GM19463 (cell line): ENCODE measurements around the gene SLC66A2.
"Not testable (repeated sequence)": the region's sequence is repeated elsewhere in the genome, so short reads cannot be mapped to it uniquely, and the experiment has no call there.

ENCODE experiments used
- ATAC-seq: cut with Tn5 transposase; IDR thresholded peaks from one replicate; pipeline ENCODE4 v1.9.1; 2021; ENCODE audit warnings: mild to moderate bottlenecking, moderate library complexity; ENCODE audit not compliant: unreplicated experiment

The SLC66A2 gene

DNA sequence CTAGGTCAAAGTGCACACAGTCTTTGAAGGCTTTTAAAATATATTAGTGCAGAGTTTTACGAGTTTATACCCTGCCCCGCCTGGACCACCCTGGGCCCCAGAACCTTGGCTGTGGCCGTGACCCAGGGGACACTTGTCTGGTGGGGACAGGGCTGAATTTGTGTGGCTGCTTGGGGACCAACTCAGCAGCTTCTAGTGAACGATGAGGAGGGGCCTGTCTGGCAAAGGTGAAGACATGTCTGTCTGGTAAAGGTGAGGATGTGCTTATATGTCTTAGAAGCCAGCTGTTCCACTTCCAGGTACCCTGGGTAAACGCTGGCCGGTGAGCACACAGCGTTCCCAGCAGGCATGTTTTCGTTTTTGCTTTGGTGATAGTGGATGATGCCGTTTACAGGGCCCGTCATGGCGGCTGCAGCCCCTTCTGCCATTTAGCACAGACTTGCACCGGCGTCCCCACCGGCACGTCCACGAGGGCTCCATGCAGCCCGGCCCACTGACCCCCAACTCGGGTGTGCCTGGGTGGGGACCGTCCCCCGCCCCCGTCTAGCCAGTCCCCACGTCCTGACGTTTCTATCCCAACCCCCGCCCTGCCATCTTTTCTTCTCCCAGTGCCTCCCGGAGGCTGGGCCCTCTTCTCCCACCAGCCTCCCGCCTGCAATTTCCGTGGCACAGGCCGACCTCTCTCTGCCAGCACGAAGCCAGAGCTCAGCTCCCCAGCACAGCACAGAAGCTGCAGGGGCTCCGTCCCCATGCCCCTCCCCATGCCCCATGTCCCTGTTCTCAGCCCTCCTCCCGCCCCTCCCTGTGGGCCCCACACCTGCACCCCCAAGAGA, 67.8 kb downstream of the SLC66A2 start:
- ATAC-seq: no peak

DNA sequence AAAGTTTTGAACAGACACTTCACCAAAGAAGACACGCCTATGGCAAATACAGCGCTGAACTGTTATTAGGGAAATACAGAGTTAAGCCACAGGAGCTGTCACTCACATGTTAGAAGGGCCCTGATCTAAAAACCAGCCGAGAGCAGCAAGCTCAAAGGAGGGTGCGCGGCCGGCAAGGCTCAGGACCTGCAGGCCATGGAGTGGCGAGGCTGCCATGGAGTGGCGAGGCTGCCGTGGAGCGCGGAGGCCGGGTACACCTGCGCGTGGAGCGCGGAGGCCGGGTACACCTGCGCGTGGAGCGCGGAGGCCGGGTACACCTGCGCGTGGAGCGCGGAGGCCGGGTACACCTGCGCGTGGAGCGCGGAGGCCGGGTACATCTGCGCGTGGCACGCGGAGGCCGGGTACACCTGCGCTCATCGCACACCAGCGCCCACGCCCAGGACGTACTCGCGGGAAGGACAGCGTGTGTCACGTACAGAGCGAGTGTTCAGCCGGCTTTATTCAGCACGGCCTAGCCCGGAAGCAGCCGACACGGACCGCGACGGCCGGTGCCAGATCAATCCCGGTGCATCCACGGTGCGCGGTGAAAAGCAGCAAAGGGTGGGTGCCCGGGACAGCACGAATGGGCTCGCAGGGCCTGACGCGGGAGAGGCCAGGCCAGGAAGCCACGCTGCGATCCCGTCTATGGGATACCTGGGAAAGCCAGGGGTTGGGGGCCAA, 68.8 kb downstream of the SLC66A2 start:
- no peak for ATAC-seq

DNA sequence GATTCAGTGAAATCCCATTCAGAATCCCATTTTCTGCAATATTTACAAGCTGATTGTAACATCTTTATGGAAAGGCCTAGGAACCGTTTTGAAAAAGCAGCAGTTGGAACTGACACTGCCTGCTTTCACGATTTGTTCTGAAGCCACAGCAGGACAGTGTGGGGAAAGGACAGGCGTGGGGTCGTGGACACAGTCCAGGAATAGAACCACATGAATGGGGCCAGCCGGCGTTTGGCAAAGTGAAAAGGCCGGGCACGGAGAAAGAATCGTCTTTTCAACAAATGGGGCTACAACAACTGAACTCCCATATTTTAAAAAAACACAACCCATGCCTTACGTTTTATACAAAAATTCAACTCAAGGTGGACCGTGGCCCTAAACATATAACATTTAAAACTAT, 69.8 kb downstream of the SLC66A2 start:
- ATAC-seq: no peak

DNA sequence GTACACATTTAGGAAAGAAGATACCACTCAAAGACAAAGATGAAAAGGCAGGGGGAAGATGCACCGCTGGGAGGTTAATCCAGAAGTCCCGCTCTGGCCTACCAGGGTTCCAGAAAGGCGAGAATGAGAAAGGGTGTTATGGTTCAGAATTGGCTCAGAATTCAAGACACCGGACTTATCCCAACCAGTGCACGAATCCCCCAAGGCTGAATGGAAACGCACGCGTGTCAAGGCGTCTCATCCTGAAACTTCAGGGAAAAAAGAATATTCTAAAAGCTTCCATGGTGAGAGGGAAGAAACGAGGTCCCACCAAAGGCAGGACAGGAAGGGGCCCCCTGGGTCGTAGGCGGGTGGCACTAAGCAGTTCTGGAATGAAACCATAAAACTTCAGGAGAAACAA, 71.9 kb downstream of the SLC66A2 start:
- no peak for ATAC-seq

DNA sequence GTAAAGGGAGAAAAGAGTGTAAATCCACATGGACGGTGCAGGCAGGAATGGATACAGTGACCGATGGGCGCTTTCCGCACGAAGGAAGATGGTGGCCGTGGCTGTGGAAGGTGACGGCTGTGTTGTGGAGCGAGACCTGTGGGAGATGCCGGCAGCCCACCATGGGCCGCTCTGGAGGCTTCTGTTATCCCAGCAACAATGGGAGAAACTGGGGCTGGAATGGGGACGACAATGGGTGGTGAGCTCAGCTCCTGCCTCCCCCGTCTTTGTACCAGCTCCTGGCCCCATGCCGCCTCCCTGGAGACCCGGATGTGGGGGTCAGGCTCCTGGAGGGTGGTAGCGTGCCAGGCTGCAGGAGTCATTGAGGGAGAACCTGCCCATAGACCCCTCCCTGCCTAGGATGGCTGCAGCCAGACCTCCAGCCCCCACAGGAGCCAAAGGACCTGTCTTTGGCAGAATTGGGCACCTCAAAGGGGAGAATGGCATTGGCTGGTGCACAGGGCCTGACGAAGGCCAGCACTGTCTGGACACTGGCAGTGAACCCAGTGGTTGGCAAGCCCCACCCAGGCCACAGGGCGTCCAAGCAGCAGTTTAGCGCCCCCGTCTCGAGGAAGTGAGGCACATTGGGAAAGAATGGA, 72.6 kb downstream of the SLC66A2 start:
- no peak for ATAC-seq

DNA sequence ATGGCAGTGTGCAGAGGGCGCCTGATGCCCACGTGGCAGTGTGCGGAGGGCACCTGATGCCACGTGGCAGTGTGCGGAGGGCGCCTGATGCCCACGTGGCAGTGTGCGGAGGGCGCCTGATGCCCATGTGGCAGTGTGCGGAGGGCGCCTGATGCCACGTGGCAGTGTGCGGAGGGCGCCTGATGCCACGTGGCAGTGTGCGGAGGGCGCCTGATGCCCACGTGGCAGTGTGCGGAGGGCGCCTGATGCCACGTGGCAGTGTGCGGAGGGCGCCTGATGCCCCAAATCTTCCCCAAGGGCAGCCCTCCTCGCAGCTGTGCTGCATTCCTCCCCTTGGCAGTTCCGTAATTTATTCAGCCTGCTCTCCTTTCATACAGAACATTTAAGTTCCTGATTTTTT, 73.2 kb downstream of the SLC66A2 start:
- ATAC-seq: not testable (repeated sequence)

DNA sequence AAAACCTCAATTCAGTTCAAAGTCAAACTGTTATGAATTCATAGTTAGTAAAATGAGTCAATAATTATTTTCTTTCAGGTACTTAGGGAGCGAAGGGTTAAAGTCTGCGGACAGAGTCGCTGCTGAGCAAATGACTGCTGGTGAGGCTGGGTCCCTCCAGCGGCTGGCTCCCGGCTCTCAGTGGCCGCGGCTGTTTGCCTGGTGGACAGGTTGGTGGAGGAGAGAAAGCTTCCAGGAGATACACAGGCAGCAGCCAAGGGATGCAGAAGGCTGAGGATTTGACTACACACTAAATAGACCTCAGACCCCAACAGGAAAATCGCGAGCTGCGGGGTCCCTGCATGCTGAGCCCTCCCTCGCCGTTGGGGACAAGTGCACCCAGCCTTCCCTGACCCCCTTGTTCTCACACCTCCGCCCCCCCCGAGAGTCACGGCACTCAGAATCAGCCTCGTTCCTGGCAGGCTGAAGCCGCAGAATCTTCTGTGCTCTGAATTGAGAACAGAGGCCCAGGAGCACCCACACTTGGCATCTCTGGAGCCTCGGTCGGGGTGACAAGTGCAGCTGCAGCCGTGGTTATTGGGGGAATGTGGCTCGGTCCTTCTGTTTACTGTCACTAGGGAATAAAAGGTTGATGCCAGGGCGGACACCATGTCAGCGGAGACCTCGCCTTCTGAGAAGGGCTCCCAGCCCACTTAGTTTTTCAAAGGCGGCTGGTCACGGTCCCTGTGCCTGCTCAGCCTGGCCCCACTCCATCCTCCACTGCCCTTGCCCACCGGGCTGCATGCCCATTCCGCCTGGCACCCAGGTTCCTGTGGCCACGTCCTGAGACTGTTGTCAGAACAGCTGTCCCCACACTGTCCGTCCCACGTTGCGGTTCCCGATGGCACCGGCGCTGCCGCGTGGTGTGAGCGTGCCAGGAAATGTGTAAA, 74.0 kb downstream of the SLC66A2 start:
- ATAC-seq: no peak

DNA sequence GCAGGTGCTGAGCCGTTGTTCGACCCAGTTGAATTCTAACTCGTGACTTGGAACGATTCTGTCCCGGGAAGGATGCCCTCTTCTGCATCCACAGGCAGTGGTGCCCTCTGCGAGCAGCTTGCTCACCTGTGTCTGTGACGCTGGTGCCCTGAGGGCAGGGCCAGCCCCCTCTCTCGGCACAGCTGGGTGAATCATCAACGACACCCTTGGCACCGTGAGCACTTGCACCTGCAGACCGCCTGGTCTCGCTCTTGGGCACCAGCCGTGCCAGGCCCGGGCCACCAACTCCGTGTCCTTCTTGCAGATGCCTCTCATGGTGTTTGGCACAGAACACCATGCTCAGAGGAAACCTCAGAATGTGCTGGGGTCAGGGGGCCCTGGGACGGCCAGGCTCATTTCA, 75.0 kb downstream of the SLC66A2 start:
- ATAC-seq: no peak

DNA sequence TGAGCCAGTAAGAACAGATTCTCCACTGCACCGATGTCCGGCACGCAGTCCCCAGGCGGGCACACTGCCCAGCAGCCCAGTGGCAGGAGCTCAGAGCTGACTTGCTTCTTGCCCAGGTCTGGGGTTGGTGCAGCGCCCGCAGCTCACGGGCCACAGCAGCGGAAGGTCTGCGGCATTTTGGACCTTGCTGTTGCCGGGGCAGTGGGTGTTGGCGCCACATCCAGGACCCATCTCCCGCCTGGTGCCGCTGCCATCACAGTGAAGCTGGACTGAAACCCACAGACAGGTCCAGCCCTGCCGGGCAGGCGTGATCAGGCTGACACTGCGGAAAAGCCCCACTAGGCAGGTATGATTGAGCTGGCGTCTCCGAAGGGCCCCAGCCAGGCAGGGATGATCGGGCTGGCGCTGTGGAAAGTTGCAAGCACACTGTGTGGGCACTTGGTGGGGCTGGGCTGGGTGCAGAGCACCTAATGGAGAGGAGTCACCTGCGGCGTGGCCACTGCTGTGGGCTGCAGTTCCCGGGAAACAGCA, 75.5 kb downstream of the SLC66A2 start:
- ATAC-seq: no peak

DNA sequence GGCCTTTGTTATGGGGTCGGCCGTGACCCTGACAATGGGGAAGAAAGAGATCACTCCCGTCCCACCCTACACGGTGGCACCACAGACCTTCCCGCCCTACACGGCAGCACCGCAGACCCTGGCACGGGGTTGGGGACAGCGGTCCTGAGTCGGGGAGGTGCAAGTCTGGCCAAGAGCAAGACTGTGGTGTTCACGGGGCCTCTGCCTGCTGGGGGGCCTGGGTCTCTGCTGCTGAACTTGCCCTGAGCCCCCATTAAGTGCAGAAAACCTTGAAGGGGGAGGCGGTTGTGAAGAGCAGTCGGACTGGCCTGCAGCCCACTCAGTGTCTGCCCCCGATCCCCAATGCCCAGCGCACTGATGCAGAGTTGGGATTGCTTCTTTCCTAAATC, 75.9 kb downstream of the SLC66A2 start:
- ATAC-seq: no peak

DNA sequence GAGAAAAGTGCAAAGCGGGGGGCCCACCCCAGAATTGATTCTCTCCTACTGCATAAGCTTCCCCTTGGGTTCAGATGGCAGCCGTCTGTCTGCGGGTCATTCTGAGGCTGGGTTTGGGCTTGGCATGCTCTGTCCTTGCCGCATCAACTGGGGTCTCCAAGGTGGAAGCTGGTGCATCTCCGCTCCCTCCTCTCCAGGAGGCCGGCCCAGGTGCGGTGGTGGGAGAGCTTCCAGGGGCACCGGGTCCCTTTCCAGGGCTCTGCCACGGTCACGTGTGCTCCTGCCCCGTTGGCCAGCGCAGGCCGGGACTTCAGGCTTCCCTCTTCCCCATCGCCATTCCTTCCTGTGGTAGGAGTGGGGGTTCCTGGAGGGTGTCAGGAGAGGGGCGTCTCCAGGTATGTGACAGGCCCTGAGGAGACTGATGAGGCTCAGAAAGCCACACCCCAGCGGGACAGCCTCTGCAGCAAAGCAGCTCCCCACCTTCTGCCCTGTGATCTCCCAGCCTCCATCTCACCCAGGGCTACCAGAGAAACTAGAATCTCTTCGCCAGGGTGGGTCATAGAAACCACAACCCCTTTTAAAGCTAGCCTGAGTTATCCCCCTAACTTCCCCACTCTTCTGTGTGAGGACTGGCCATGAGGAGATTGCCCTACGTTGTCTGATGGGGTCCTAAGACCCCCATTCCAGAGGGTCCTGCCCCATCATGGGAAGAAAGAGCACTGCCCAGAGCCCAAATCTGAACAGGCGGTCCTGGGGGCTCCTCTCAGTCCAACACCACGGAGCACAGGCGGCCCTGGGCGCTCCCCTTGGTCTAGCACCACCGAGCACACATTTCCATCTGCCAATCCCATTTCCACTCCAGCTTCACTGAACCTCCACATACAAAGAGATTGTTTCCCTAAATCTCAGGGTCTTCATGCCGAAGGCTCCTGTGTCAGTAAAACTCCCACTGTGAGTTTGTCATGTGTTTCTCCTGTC, 76.6 kb downstream of the SLC66A2 start:
- ATAC-seq: no peak

DNA sequence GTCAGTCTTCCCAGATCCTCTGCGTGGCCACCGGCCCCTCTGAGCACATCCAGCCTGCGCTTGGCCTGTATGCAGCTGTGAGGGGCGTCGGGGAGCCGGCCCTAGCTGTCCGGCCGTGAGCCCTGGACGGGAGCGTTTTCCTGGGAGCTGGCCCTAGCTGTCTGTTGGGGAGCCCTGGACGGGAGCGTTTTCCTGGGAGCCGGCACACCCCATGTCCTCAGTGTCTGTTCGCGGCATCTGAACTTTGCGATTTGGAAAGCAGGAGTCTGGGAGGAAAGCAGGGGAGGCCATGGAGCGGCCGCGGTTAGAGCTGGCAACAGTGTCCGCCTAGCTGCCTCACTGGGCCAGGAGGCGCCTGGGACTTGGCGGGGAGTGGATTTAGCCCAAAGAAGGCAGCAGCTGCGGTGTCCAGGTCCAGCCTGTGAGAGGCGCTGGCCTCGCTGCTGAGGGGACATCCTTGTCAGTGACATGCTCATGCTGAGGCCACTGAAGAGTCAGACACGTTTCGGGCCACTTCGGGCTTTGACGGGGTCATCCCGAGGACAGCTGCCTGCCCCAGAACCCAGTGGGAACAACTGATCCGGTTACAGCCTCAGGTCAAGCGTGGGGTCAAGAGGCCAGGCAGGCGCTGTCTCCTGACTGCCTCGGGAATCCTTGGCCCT, 77.9 kb downstream of the SLC66A2 start:
- no peak for ATAC-seq

DNA sequence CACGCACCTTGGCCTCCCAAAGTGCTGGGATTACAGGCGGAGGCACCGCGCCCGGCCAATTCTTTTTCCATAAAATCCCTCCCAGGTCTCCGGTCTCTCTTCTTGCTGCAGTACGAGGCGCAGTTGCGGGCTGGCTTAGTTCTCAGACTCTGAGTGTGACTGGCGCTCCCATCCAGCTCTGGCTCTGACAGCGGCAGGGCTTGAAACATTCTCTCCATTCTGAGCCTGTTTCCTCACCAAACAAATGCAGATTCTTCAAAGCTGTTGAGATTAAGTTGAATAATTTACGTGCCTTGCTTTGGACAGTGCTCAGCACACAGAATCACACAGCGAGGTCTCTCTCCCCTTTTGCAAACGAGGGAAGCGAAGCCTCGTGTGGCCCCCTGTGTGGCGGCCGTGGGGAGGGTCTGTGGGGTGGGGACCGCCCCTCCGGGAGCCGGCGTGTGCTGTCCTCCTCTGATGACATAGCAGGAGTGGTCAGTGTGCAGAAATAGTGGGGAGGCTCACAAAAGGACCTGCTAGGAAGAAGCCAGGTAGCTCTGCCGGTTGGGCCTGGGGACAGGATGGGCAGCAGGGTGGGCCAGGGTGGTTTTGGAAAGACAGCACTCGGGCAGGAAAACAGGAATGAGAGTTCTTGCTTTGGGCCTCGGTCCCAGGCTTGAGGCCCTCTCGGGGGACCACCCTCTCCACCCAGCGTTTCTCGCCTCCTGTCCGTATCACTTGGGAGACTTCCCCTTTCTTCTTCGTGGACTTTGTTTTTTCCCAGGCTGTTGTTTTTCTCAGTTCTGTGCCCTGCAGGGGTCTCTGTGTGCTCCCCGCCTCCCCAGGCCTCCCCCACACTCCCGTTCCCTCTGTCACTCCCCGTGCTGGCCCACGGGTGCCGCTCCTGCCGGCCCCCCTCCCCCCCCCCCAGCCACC, 78.7 kb downstream of the SLC66A2 start:
- no peak for ATAC-seq

DNA sequence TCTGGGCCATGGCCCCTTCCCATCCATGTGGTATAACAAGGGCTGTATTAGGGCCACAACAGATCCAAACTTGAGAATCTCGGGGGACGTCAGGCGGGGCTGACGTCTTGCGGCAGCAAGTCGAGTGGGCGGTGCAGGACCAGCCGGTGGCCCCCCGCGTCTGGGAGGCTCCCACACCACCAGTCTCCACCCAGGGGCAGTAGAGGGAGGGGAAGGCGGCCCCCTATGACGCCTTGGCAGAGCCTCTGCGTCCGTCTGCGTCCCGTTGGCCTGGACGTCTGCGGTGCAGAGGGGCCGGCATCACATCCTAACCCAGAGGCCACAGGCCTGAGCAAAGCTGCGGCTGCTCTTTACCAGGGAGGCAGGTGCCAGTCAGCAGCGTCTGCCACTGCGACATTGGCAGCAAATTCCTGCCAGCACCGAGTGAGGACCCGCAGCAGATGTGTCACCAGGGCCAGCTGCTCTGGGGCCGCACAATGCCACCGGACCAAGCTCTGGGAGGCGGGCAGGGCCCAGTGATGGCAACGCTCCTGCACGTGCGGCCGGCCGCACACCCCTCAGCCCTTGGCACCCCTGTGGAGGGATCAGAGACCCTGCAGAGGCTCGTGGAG, 79.9 kb downstream of the SLC66A2 start:
- no peak for ATAC-seq

DNA sequence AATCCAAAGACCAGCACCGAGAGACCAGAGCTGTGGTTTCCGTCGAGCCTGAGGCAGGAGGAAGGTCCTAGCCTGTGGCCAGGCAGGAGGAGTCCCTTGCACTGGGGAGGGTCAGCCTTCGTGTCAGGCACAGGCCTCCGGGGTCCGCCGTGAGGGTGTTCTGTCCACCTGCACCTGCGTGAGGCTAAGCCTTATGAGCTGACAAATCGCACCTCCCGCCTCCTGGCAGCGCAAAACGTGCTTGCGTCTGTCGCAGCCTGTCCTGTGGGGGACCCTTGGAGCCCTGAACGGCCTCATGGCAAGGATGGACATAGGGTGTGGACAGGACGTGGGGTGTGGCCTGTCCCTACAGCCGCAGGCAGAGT, 80.4 kb downstream of the SLC66A2 start:
- no peak for ATAC-seq

DNA sequence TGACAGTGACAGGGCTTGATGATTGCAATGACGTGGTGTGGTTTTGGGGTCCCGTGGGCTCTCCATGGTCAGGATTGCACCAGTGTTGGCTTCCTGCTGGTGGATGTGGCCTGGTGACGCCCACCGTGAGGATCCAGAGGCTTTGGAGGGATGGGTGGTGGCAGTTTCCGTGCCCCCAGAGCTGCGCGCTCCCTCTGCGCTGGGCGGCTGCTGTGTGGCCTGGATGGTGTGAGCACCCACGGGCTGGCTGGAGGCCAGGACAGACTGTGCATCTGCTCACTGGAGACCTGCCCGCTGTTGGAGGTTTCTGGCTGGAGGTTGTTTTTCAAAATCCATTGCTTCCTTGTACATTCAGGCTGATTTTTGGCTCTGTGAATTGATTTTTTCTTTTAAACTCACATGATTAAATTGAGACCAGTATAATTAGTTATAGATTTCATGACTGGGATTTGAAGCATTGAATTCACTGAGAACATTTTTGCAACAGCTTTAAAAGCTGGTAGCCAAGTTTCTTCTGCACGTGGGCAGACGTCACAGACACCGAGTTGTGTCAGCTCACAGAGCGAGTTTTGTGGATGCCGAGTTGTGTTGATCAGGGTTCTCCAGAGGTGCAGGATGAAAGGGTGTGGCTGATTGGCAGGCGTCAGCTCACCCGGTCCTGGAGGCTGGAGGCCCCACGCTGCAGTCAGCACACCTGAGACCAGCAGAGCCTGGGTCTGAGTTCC, 81.0 kb downstream of the SLC66A2 start:
- no peak for ATAC-seq
